ENCODE measurements around the gene NPEPPS. TPM values are rescaled to one million over a fixed set of nuclear protein-coding genes. Genes with fewer than 3 reads are reported as not detected.

The NPEPPS gene
- total and polyA plus RNA-seq, 2 of the 13 experiments (the other 11 are each of a cell fraction or from before 2014, with no cell fraction given) = 53.5 to 127 TPM

DNA sequence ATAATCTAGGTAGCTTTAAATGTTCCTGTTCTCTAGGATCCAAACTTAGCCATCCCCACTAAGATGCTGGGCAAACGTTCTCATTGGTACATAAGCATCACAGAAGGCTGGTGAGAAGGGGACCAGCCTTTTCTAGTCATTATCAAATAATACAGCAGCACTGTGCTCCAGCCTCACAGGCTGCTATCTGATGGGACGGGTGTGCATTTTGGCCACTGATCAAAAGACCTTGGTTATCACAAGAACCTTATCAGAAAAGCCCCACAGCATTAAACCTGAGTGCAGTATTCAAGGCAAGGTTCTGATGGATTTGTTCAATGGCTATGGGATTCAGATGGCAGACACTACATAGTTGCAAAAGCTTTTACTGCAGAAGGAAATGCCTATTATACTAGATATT is 99.7 kb downstream of the NPEPPS start:
- FAIRE-seq (no peak), ATAC-seq (no peak), DNase-seq (ENCODE audit: low spot score) (no peak)
- intact Hi-C loops (cut with micrococcal nuclease; ENCODE audit: unreplicated experiment) (no loop called here), in situ Hi-C loops (cut with HindIII; ENCODE audit: extremely low pct_ligation_motif_present, low pct_unique_long_range_greater_than_20kb) (no loop called here)
- Histone ChIP-seq H3K27ac (ENCODE audit: extremely low read length, insufficient read depth, low read length) (no peak overlapping the region), H2AFZ (ENCODE audit: low read length) (no peak overlapping the region), H3K4me2 (ENCODE audit: low read depth, low read length) (no peak overlapping the region), H3K27me3 (ENCODE audit: control insufficient read depth in 1 of 2, insufficient read depth in 2 of 2, low read length in 2 of 2) (no peaks in the 10 kb centered on the region), H3K79me2 (ENCODE audit: insufficient read depth, low read length) (no peaks in the 10 kb centered on the region), H4K20me1 (ENCODE audit: insufficient read depth, low read length) (no peaks in the 10 kb centered on the region), H3K4me3 (replicated peaks in 1 of 3; ENCODE audit: insufficient read depth in 1 of 3, low read depth in 2 of 3, low read length in 3 of 3) (no peak overlapping the region), H3K9me3 (ENCODE audit: low read length) (no peaks in the 10 kb centered on the region), H3K4me1 (ENCODE audit: insufficient read depth, low read length) (no peaks in the 10 kb centered on the region), H3K36me3 (replicated peaks in 1 of 2; ENCODE audit: control insufficient read depth in 1 of 2, insufficient read depth in 2 of 2, low read length in 2 of 2) (no peaks in the 10 kb centered on the region; a peak in 1 of 5 replicates), H3K9ac (ENCODE audit: insufficient read depth, low read depth, low read length) (no peak overlapping the region)
- CTCF ChIA-PET (ENCODE audit: low intra/inter-chr PET ratio, low total read pairs) = no interaction called here
- TF ChIP-seq ZNF607 (CRISPR knock-in tag; IDR thresholded peaks at IDR 0.05; ENCODE audit: borderline replicate concordance) (no peak), MEF2D (CRISPR knock-in tag; IDR thresholded peaks at IDR 0.05) (no peak), RORA (CRISPR knock-in tag; IDR thresholded peaks at IDR 0.05) (no peak), YEATS2 (CRISPR knock-in tag; IDR thresholded peaks at IDR 0.05; ENCODE audit: borderline replicate concordance) (no peak), CREM (IDR thresholded peaks at IDR 0.05) (no peak), CREM (CRISPR knock-in tag; IDR thresholded peaks at IDR 0.05) (no peak), ZBTB8A (CRISPR knock-in tag; IDR thresholded peaks at IDR 0.05; ENCODE audit: borderline replicate concordance, low read depth) (no peak), ZNF780A (CRISPR knock-in tag; IDR thresholded peaks at IDR 0.05) (no peak), NR1H2 (CRISPR knock-in tag; IDR thresholded peaks at IDR 0.05; ENCODE audit: borderline replicate concordance, low read depth) (no peak), ZZZ3 (CRISPR knock-in tag; IDR thresholded peaks at IDR 0.05; ENCODE audit: borderline replicate concordance) (no peak), ASH2L (IDR thresholded peaks at IDR 0.05; ENCODE audit: insufficient read length, low read depth, low read length) (no peak), ZNF253 (CRISPR knock-in tag; IDR thresholded peaks at IDR 0.05; ENCODE audit: borderline replicate concordance) (no peak)
- TF ChIP-seq, protein P1, sequence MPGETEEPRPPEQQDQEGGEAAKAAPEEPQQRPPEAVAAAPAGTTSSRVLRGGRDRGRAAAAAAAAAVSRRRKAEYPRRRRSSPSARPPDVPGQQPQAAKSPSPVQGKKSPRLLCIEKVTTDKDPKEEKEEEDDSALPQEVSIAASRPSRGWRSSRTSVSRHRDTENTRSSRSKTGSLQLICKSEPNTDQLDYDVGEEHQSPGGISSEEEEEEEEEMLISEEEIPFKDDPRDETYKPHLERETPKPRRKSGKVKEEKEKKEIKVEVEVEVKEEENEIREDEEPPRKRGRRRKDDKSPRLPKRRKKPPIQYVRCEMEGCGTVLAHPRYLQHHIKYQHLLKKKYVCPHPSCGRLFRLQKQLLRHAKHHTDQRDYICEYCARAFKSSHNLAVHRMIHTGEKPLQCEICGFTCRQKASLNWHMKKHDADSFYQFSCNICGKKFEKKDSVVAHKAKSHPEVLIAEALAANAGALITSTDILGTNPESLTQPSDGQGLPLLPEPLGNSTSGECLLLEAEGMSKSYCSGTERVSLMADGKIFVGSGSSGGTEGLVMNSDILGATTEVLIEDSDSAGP (CRISPR knock-in tag; IDR thresholded peaks at IDR 0.05; ENCODE audit: borderline replicate concordance) = no peak
- POLR2A ChIA-PET = interaction anchor here (1.3 kb wide), 1 partner anchor 19 kb away, joined by 3 read pairs; the partner anchor contains the start of gene KPNB1
- BruUV-seq (replicated peaks) = no TSS peak
- 72% methylated on average over 2 of the region's 2 CpGs for WGBS (ENCODE audit: low lambda C conversion rate)
